Osteoblast (primary cell): ENCODE measurements around the gene PHKG2. TPM values are rescaled to one million over a fixed set of nuclear protein-coding genes. Genes with fewer than 3 reads are reported as not detected.

Source experiments
- small RNA-seq: library from RNA; depleted of rRNA; stranded (forward); fragments of <200 nt; gene quantifications from one replicate; pipeline ENCODE3, GENCODE V24; 2012
- total RNA-seq: library from RNA; depleted of rRNA; stranded (reverse); fragments of >200 nt; gene quantifications from 2 replicates; pipeline ENCODE4 v1.2.3, GENCODE V29; 2012

Gene PHKG2
- total RNA-seq, 1 donor, result 25.0 TPM

Small RNA genes lying within 50 kb of the gene (small RNA-seq; reads per million reads assigned to genes)
- gene RNU6-1043P, result not detected
- 493 reads per million, percentile 98 among the genes with 10 or more reads in this experiment for gene SNORA30

Other genes with a start within 250 kb of the PHKG2 start
- 22.7 and 25.0 TPM in 2 replicates for gene ZNF768, start 221.9 kb upstream of the PHKG2 start, total RNA-seq
- 16.6 and 17.1 TPM in 2 replicates for gene ZNF747, start 213.6 kb upstream of the PHKG2 start, total RNA-seq
- 5.3 and 7.6 TPM in 2 replicates for gene ZNF764, start 190.1 kb upstream of the PHKG2 start, total RNA-seq
- gene ZNF688, start 176.7 kb upstream of the PHKG2 start, total RNA-seq, result 10.9 and 12.3 TPM in 2 replicates
- gene ZNF785, start 162.7 kb upstream of the PHKG2 start, total RNA-seq, result 13.4 and 13.6 TPM in 2 replicates
- gene ZNF689, start 138.0 kb upstream of the PHKG2 start, total RNA-seq, result 7.1 and 8.3 TPM in 2 replicates
- gene PRR14, start 97.5 kb upstream of the PHKG2 start, total RNA-seq, result 6.8 and 8.0 TPM in 2 replicates
- 24.5 and 30.8 TPM in 2 replicates for gene FBRS, start 90.0 kb upstream of the PHKG2 start, total RNA-seq
- 16.3 and 19.2 TPM in 2 replicates for gene SRCAP, start 49.3 kb upstream of the PHKG2 start, total RNA-seq
- 2.4 and 2.9 TPM in 2 replicates for gene CFAP119, start 13.6 kb downstream of the PHKG2 start, total RNA-seq
- 63.1 and 88.3 TPM in 2 replicates for gene RNF40, start 13.9 kb downstream of the PHKG2 start, total RNA-seq
- 15.3 and 16.3 TPM in 2 replicates for gene ZNF629, start 38.8 kb downstream of the PHKG2 start, total RNA-seq
- 33.3 and 36.2 TPM in 2 replicates for gene BCL7C, start 145.7 kb downstream of the PHKG2 start, total RNA-seq
- 2.9 and 3.3 TPM in 2 replicates for gene CTF1, start 148.2 kb downstream of the PHKG2 start, total RNA-seq
- gene FBXL19, start 175.1 kb downstream of the PHKG2 start, total RNA-seq, result 12.7 and 14.5 TPM in 2 replicates
- gene ORAI3, start 200.6 kb downstream of the PHKG2 start, total RNA-seq, result 63.3 and 66.0 TPM in 2 replicates
- 2.2 and 2.9 TPM in 2 replicates for gene SETD1A, start 209.3 kb downstream of the PHKG2 start, total RNA-seq
- 45.6 and 47.7 TPM in 2 replicates for gene HSD3B7, start 236.8 kb downstream of the PHKG2 start, total RNA-seq